IMR-90 (cell line): ENCODE data around the gene PMIS2. TPM values are rescaled to one million over a fixed set of nuclear protein-coding genes. Genes with fewer than 3 reads are reported as not detected.

Experiments
- ATAC-seq: fragments of 200-7000 bp; cut with Tn5 transposase; 2 replicates; pipeline ENCODE4 v1.9.1; 2020; ENCODE audit warnings: low read depth, mild to moderate bottlenecking, moderate library complexity
- BruUV-seq: library from RNA; stranded (reverse); fragments of 400-500 nt; replicated peaks from 2 replicates; lab custom pipeline; 2021; lab: Mats Ljungman, UMichigan
- CTCF ChIA-PET: fragments of 300-600 bp; formaldehyde crosslinking; extraction: SDS; loops from one replicate; lab custom pipeline; 2021; ENCODE audit warnings: antibody characterized with exemption; lab: Yijun Ruan, JAX
- POLR2A ChIA-PET: fragments of 300-600 bp; sonication (Branson Sonifier 250); formaldehyde crosslinking; loops from one replicate; lab custom pipeline; 2022; ENCODE audit warnings: antibody characterized with exemption; ENCODE audit not compliant: unreplicated experiment; lab: Charles Lee
- DNase-seq: peaks from one replicate; pipeline ENCODE4 v3.0.0; 2013
- H2AFZ ChIP-seq: replicated peaks from 2 replicates; pipeline ENCODE3; 2013; ENCODE audit warnings: low read length, mild to moderate bottlenecking; ENCODE audit not compliant: poor library complexity
- H2AK5ac ChIP-seq: 2 replicates; pipeline ENCODE4 v1.6.1; 2013; ENCODE audit warnings: low read depth, low read length, inconsistent platforms
- H2AK9ac ChIP-seq: replicated peaks from 2 replicates; pipeline ENCODE3; 2013; ENCODE audit warnings: mild to moderate bottlenecking, low read depth, low read length, moderate library complexity; ENCODE audit not compliant: poor library complexity
- H2BK120ac ChIP-seq: 2 replicates; pipeline ENCODE4 v1.6.1; 2013; ENCODE audit warnings: low read depth, low read length, inconsistent platforms
- H2BK15ac ChIP-seq: 3 replicates; pipeline ENCODE4 v1.6.1; 2013; ENCODE audit warnings: low read depth, low read length, inconsistent platforms
- H2BK20ac ChIP-seq: 2 replicates; pipeline ENCODE4 v1.6.1; 2013; ENCODE audit warnings: low read depth, mild to moderate bottlenecking, inconsistent platforms, low read length, moderate library complexity
- H2BK5ac ChIP-seq: 2 replicates; pipeline ENCODE4 v1.6.1; 2013; ENCODE audit warnings: mild to moderate bottlenecking, low read depth, low read length, inconsistent platforms; ENCODE audit not compliant: poor library complexity, severe bottlenecking
- H3K14ac ChIP-seq: replicated peaks from 2 replicates; pipeline ENCODE4 v1.6.1; 2013; ENCODE audit warnings: low read depth, low read length, inconsistent platforms
- H3K18ac ChIP-seq: 2 replicates; pipeline ENCODE4 v1.6.1; 2013; ENCODE audit warnings: low read depth, low read length, control low read depth
- H3K23ac ChIP-seq: 2 replicates; pipeline ENCODE4 v1.6.1; 2013; ENCODE audit warnings: low read depth, low read length, inconsistent platforms
- H3K27ac ChIP-seq: 2 replicates; pipeline ENCODE4 v1.5.1; 2013; ENCODE audit warnings: mild to moderate bottlenecking, control low read depth, low read length; ENCODE audit not compliant: insufficient read depth
- H3K27me3 ChIP-seq: 2 replicates; pipeline ENCODE4 v1.6.1; 2013; ENCODE audit warnings: low read length; ENCODE audit not compliant: control insufficient read depth, insufficient read depth
- H3K36me3 ChIP-seq: 2 replicates; pipeline ENCODE4 v1.6.1; 2013; ENCODE audit warnings: low read length, mixed read lengths; ENCODE audit not compliant: control insufficient read depth, insufficient read depth
- H3K4ac ChIP-seq: 2 replicates; pipeline ENCODE4 v1.6.1; 2013; ENCODE audit warnings: low read depth, low read length, inconsistent platforms
- H3K4me1 ChIP-seq: 2 replicates; pipeline ENCODE4 v1.6.1; 2013; ENCODE audit warnings: low read length, mixed read lengths; ENCODE audit not compliant: control insufficient read depth, insufficient read depth
- H3K4me2 ChIP-seq: 2 replicates; pipeline ENCODE4 v1.6.1; 2013; ENCODE audit warnings: low read depth, mild to moderate bottlenecking, control low read depth, low read length, moderate library complexity
- H3K4me3 ChIP-seq: 2 replicates; pipeline ENCODE4 v1.5.1; 2013; ENCODE audit warnings: low read depth, mild to moderate bottlenecking, control low read depth, low read length, moderate library complexity; ENCODE audit not compliant: insufficient read depth
- H3K56ac ChIP-seq: 2 replicates; pipeline ENCODE4 v1.6.1; 2013; ENCODE audit warnings: low read length, inconsistent platforms; ENCODE audit not compliant: insufficient read depth; ENCODE audit errors: extremely low read depth
- H3K79me1 ChIP-seq, 2 experiments: 2 replicates each; pipeline ENCODE4 v1.6.1; 2013; ENCODE audit warnings: low read length in 2 of 2, inconsistent platforms in 1 of 2, low read depth in 1 of 2
- H3K9ac ChIP-seq: 2 replicates; pipeline ENCODE4 v1.6.1; 2013; ENCODE audit warnings: low read depth, low read length, control low read depth
- H3K9me1 ChIP-seq: 2 replicates; pipeline ENCODE4 v1.6.1; 2013; ENCODE audit warnings: low read length, inconsistent platforms; ENCODE audit not compliant: insufficient read depth
- H3K9me3 ChIP-seq: 2 replicates; pipeline ENCODE4 v1.6.1; 2013; ENCODE audit warnings: low read length; ENCODE audit not compliant: control insufficient read depth, insufficient read depth
- H4K20me1 ChIP-seq: 2 replicates; pipeline ENCODE4 v1.6.1; 2013; ENCODE audit warnings: low read length, inconsistent platforms; ENCODE audit not compliant: insufficient read depth
- H4K5ac ChIP-seq: 2 replicates; pipeline ENCODE4 v1.6.1; 2013; ENCODE audit warnings: mild to moderate bottlenecking, low read depth, low read length, control low read depth
- H4K8ac ChIP-seq, 2 experiments: 2 replicates each; pipeline ENCODE4 v1.6.1; 2013; ENCODE audit warnings: low read depth in 2 of 2, low read length in 2 of 2, control low read depth in 1 of 2, inconsistent platforms in 1 of 2
- H4K91ac ChIP-seq: 2 replicates; pipeline ENCODE4 v1.6.1; 2013; ENCODE audit warnings: low read depth, low read length, inconsistent platforms; ENCODE audit not compliant: insufficient read depth
- BHLHE40 ChIP-seq: fragments of 150-350 bp; IDR thresholded peaks from 2 replicates; pipeline ENCODE4 v1.6.1; 2016; ENCODE audit warnings: mild to moderate bottlenecking, low read depth, low read length
- CEBPB ChIP-seq: IDR thresholded peaks from 2 replicates; pipeline ENCODE4 v1.6.1; 2012; ENCODE audit warnings: low read depth, low read length, improper control_type of control experiment
- CHD1 ChIP-seq: IDR thresholded peaks from 2 replicates; pipeline ENCODE4 v1.6.1; 2012; ENCODE audit warnings: low read depth, low read length, improper control_type of control experiment
- FOS ChIP-seq: fragments of 150-350 bp; IDR thresholded peaks from 2 replicates; pipeline ENCODE4 v1.6.1; 2016; ENCODE audit warnings: low read depth, low read length
- MAFK ChIP-seq: IDR thresholded peaks from 2 replicates; pipeline ENCODE4 v1.6.1; 2012; ENCODE audit warnings: low read depth, low read length, improper control_type of control experiment
- MAZ ChIP-seq: IDR thresholded peaks from 2 replicates; pipeline ENCODE4 v1.6.1; 2012; ENCODE audit warnings: low read depth, mild to moderate bottlenecking, low read length, improper control_type of control experiment, moderate library complexity, borderline replicate concordance
- MXI1 ChIP-seq: IDR thresholded peaks from 2 replicates; pipeline ENCODE4 v1.6.1; 2012; ENCODE audit warnings: low read depth, mild to moderate bottlenecking, low read length, moderate library complexity, borderline replicate concordance
- NFE2L2 ChIP-seq: fragments of 150-350 bp; IDR thresholded peaks from 2 replicates; pipeline ENCODE4 v1.6.1; 2016; ENCODE audit warnings: low read depth, mild to moderate bottlenecking, low read length
- POLR2A ChIP-seq: IDR thresholded peaks from 2 replicates; pipeline ENCODE4 v1.6.1; 2012; ENCODE audit warnings: mild to moderate bottlenecking, low read depth, low read length
- RAD21 ChIP-seq: IDR thresholded peaks from 2 replicates; pipeline ENCODE4 v1.6.1; 2012; ENCODE audit warnings: low read length, improper control_type of control experiment
- RCOR1 ChIP-seq: IDR thresholded peaks from 2 replicates; pipeline ENCODE4 v1.6.1; 2012; ENCODE audit warnings: mild to moderate bottlenecking, low read length, improper control_type of control experiment; ENCODE audit not compliant: insufficient replicate concordance
- RFX5 ChIP-seq: IDR thresholded peaks from 2 replicates; pipeline ENCODE4 v1.8.0; 2012; ENCODE audit warnings: low read depth, mild to moderate bottlenecking, low read length, moderate library complexity
- SMC3 ChIP-seq: fragments of 150-350 bp; IDR thresholded peaks from 2 replicates; pipeline ENCODE4 v1.6.1; 2016; ENCODE audit warnings: low read depth, mild to moderate bottlenecking, antibody characterized with exemption, low read length, moderate library complexity
- WGBS, 2 experiments: methylation state at CpG; one replicate each; pipeline versions ENCODE4 v1.1.5 to v1.1.7; 2013; ENCODE audit warnings: missing lambda C conversion rate in 2 of 2; ENCODE audit not compliant: insufficient read length in 1 of 2; ENCODE audit errors: extremely low coverage in 2 of 2; 5-methylcytosine and 5-hydroxymethylcytosine counted together
- dilution Hi-C: fragments of 300-500 bp; cut with HindIII; formaldehyde crosslinking; loops from one replicate; pipeline ENCODE4 v1.14.3; 2018; ENCODE audit warnings: low sequenced_read_pairs; ENCODE audit not compliant: unreplicated experiment
- in situ Hi-C: fragments of 300-500 bp; cut with MboI; formaldehyde crosslinking; loops from 3 replicates; pipeline ENCODE4 v1.14.3; 2019; ENCODE audit warnings: low sequenced_read_pairs, inconsistent platforms, mixed read lengths
- intact Hi-C: fragments of 100-400 bp; cut with micrococcal nuclease; formaldehyde crosslinking; loops from 2 replicates; pipeline ENCODE4 v1.10.0; 2022
- polyA plus RNA-seq, 3 experiments: library from polyadenylated mRNA; depleted of rRNA; stranded (reverse); fragments of >200 nt; gene quantifications; 2 replicates each; pipeline ENCODE4 v1.2.3, GENCODE V29; 2012; ENCODE audit warnings: low replicate concordance in 1 of 3
- total RNA-seq: library from RNA; depleted of rRNA; stranded (reverse); fragments of >200 nt; gene quantifications from 2 replicates; pipeline ENCODE4 v1.2.3, GENCODE V29; 2012
- TF ChIP-seq, protein P1 (sequence below): fragments of 150-350 bp; IDR thresholded peaks from 2 replicates; pipeline ENCODE4 v1.6.1; 2016; ENCODE audit warnings: low read depth, mild to moderate bottlenecking, low read length, moderate library complexity, borderline replicate concordance
- TF ChIP-seq, protein P2 (sequence below): conservative IDR thresholded peaks from 2 replicates; pipeline ENCODE4 v1.5.1; 2012; ENCODE audit warnings: mild to moderate bottlenecking, low read depth, low read length, improper control_type of control experiment
- TF ChIP-seq, protein P3 (sequence below): fragments of 150-350 bp; IDR thresholded peaks from 2 replicates; pipeline ENCODE4 v1.6.1; 2017; ENCODE audit warnings: mild to moderate bottlenecking, antibody characterized with exemption, low read length, low read depth

The PMIS2 gene
- total and polyA plus RNA-seq, 2 of the 4 experiments (the other 2 are of a cell fraction) = not detected

- intact Hi-C loops = no loop called here
Observed at GRCh38 chr19:35554076-35554475, 31.9 kb upstream of the PMIS2 start.

More at GRCh38 chr19:35554076-35554475, 31.9 kb upstream of the PMIS2 start:
- ChIA-PET POLR2A (no interaction called here), CTCF (no interaction called here)
- no TSS peak for BruUV-seq
- Histone ChIP-seq H3K14ac (no peak overlapping the region), H3K9ac (no peak overlapping the region), H3K27ac (no peak overlapping the region), H4K8ac (no peak overlapping the region), H3K56ac (no peak overlapping the region), H3K4ac (no peak overlapping the region), H3K23ac (no peak overlapping the region), H3K4me3 (no peak overlapping the region), H3K18ac (no peak overlapping the region), H3K9me1 (0 out of 2 replicates have a peak, but pooled peaks cover 3% of the 10 kb centered on the region), H2AFZ (no peak overlapping the region), H3K79me1 (peaks cover 0 to 3% of the 10 kb centered on the region in 2 experiments; a peak in 2 of 4 replicates), H2AK5ac (no peak overlapping the region), H4K5ac (no peak overlapping the region), H3K4me2 (no peak overlapping the region), H3K27me3 (peaks cover 27% of the 10 kb centered on the region), H2BK20ac (no peak overlapping the region), H3K9me3 (no peaks in the 10 kb centered on the region), H2BK15ac (no peak overlapping the region), H4K20me1 (0 out of 2 replicates have a peak, but pooled peaks cover 6% of the 10 kb centered on the region), H3K36me3 (peaks cover 2% of the 10 kb centered on the region; the same call in 1 of the 2 replicates), H2BK120ac (no peak overlapping the region), H3K4me1 (no peaks in the 10 kb centered on the region), H2AK9ac (no peak overlapping the region), H2BK5ac (no peak overlapping the region), H4K91ac (no peak overlapping the region)
- in situ Hi-C loops = no loop called here
- no peak for TF ChIP-seq SMC3
- TF ChIP-seq, protein P1, sequence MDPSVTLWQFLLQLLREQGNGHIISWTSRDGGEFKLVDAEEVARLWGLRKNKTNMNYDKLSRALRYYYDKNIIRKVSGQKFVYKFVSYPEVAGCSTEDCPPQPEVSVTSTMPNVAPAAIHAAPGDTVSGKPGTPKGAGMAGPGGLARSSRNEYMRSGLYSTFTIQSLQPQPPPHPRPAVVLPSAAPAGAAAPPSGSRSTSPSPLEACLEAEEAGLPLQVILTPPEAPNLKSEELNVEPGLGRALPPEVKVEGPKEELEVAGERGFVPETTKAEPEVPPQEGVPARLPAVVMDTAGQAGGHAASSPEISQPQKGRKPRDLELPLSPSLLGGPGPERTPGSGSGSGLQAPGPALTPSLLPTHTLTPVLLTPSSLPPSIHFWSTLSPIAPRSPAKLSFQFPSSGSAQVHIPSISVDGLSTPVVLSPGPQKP = no peak
- no peak for TF ChIP-seq FOS
- TF ChIP-seq, protein P2, sequence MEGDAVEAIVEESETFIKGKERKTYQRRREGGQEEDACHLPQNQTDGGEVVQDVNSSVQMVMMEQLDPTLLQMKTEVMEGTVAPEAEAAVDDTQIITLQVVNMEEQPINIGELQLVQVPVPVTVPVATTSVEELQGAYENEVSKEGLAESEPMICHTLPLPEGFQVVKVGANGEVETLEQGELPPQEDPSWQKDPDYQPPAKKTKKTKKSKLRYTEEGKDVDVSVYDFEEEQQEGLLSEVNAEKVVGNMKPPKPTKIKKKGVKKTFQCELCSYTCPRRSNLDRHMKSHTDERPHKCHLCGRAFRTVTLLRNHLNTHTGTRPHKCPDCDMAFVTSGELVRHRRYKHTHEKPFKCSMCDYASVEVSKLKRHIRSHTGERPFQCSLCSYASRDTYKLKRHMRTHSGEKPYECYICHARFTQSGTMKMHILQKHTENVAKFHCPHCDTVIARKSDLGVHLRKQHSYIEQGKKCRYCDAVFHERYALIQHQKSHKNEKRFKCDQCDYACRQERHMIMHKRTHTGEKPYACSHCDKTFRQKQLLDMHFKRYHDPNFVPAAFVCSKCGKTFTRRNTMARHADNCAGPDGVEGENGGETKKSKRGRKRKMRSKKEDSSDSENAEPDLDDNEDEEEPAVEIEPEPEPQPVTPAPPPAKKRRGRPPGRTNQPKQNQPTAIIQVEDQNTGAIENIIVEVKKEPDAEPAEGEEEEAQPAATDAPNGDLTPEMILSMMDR = no peak
- no peak for TF ChIP-seq POLR2A
- TF ChIP-seq, protein P3, sequence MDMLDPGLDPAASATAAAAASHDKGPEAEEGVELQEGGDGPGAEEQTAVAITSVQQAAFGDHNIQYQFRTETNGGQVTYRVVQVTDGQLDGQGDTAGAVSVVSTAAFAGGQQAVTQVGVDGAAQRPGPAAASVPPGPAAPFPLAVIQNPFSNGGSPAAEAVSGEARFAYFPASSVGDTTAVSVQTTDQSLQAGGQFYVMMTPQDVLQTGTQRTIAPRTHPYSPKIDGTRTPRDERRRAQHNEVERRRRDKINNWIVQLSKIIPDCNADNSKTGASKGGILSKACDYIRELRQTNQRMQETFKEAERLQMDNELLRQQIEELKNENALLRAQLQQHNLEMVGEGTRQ = no peak
- TF ChIP-seq RAD21 = no peak
- TF ChIP-seq MXI1 = no peak
- TF ChIP-seq RCOR1 = no peak
- no peak for TF ChIP-seq NFE2L2
- TF ChIP-seq MAZ = no peak
- no peak for TF ChIP-seq BHLHE40
- TF ChIP-seq CHD1 = no peak
- no peak for TF ChIP-seq MAFK
- TF ChIP-seq CEBPB = no peak
- no peak for TF ChIP-seq RFX5
- dilution Hi-C loops = no loop called here
- DNase-seq (no peak), ATAC-seq (no peak)
- no CpG with 5 or more reads among the region's 5 CpGs for WGBS, 2 experiments
